Measurements from ENCODE around the gene TGFBR2. TPM values are rescaled to one million over a fixed set of nuclear protein-coding genes. Genes with fewer than 3 reads are reported as not detected.

Gene TGFBR2
- total and polyA plus RNA-seq, 2 experiments from 2014 or later: 4.7 to 13.0 TPM

DNA sequence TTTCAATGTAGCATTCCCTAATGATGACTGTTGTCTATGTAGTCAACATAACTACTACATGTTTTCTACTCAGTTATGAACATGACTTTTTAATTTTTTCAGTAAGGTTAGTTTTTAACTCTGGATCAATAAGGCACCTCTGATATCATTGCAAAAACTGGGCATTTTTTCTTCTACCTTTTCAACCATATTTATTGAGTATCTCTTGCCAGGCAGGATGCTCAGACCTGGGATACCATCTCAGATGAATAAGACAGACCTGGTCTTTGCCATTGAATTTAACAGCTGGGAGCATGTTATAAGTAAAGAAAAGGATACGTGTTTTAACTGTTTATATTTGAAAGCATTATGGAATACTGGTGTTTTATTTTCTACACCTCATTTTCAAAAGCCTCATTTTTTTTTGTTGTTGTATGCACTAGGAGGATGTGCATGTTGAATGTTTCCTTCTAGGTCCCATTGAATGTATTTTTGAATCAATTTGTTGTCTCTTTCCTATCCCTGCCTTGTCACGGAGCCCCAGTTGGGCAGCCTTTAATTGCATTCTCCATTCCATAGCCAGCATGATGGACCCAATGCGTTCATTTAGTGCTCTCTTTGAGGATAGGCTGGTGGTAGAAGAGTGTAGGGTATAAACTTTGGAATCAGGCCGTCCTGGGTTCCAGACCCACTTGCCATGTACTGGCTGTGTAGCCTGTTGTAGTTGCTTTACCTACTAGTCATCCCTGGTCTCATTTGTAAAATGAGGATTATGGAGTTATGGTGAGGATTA, 3.7 kb downstream of the TGFBR2 start (continued):
- TF ChIP-seq, protein P1, sequence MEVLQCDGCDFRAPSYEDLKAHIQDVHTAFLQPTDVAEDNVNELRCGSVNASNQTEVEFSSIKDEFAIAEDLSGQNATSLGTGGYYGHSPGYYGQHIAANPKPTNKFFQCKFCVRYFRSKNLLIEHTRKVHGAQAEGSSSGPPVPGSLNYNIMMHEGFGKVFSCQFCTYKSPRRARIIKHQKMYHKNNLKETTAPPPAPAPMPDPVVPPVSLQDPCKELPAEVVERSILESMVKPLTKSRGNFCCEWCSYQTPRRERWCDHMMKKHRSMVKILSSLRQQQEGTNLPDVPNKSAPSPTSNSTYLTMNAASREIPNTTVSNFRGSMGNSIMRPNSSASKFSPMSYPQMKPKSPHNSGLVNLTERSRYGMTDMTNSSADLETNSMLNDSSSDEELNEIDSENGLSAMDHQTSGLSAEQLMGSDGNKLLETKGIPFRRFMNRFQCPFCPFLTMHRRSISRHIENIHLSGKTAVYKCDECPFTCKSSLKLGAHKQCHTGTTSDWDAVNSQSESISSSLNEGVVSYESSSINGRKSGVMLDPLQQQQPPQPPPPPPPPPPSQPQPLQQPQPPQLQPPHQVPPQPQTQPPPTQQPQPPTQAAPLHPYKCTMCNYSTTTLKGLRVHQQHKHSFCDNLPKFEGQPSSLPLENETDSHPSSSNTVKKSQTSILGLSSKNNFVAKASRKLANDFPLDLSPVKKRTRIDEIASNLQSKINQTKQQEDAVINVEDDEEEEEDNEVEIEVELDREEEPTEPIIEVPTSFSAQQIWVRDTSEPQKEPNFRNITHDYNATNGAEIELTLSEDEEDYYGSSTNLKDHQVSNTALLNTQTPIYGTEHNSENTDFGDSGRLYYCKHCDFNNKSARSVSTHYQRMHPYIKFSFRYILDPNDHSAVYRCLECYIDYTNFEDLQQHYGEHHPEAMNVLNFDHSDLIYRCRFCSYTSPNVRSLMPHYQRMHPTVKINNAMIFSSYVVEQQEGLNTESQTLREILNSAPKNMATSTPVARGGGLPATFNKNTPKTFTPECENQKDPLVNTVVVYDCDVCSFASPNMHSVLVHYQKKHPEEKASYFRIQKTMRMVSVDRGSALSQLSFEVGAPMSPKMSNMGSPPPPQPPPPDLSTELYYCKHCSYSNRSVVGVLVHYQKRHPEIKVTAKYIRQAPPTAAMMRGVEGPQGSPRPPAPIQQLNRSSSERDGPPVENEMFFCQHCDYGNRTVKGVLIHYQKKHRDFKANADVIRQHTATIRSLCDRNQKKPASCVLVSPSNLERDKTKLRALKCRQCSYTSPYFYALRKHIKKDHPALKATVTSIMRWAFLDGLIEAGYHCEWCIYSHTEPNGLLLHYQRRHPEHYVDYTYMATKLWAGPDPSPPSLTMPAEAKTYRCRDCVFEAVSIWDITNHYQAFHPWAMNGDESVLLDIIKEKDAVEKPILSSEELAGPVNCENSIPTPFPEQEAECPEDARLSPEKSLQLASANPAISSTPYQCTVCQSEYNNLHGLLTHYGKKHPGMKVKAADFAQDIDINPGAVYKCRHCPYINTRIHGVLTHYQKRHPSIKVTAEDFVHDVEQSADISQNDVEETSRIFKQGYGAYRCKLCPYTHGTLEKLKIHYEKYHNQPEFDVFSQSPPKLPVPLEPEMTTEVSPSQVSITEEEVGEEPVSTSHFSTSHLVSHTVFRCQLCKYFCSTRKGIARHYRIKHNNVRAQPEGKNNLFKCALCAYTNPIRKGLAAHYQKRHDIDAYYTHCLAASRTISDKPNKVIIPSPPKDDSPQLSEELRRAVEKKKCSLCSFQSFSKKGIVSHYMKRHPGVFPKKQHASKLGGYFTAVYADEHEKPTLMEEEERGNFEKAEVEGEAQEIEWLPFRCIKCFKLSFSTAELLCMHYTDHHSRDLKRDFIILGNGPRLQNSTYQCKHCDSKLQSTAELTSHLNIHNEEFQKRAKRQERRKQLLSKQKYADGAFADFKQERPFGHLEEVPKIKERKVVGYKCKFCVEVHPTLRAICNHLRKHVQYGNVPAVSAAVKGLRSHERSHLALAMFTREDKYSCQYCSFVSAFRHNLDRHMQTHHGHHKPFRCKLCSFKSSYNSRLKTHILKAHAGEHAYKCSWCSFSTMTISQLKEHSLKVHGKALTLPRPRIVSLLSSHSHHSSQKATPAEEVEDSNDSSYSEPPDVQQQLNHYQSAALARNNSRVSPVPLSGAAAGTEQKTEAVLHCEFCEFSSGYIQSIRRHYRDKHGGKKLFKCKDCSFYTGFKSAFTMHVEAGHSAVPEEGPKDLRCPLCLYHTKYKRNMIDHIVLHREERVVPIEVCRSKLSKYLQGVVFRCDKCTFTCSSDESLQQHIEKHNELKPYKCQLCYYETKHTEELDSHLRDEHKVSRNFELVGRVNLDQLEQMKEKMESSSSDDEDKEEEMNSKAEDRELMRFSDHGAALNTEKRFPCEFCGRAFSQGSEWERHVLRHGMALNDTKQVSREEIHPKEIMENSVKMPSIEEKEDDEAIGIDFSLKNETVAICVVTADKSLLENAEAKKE (CRISPR knock-in tag; IDR thresholded peaks at IDR 0.05): no peak

DNA sequence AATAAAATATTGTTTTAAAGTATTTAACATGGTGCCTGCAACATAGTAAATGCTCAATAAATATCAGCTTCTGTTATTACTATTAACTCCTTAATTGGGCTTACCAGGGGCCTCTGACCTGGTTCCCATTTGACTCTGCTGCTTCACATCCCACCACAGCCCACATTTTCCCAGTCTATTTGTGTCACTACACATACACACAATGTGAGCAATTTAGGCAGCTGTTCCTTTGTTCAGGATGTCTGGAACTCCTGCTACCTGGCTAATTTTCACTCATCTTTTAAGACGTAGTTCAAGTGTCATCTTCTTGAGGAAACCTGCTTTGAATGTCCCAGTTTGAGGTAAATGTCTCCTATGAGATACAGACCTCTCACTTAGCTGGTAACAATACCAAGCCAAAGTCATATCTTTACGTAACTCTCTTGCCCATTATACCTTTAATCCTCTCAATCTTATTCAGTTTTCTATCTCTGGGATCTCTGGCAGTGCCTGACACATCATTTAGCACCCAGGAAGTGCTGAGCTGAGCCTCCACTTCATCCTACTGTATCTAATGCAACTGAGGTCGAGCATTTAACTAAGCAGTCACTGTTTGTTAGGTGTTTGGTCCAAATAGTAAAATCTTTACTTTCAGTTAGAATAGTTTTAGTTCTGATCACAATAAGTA, 4.4 kb downstream of the TGFBR2 start:
- Histone ChIP-seq H3K4me3 (no peak overlapping the region), H3F3A (replicated peaks; ENCODE audit: low read depth) (no peaks in the 10 kb centered on the region), H3K4me1 (ENCODE audit: insufficient read depth) (peaks cover 34% of the 10 kb centered on the region), H3K4me2 (no peak overlapping the region), H3K79me2 (replicated peaks; ENCODE audit: insufficient read depth) (peaks cover 86% of the 10 kb centered on the region), H3K27me3 (ENCODE audit: insufficient read depth) (no peaks in the 10 kb centered on the region), H3K36me3 (ENCODE audit: insufficient read depth) (no peaks in the 10 kb centered on the region), H3K9me2 (ENCODE audit: insufficient read depth) (no peaks in the 10 kb centered on the region), H2AFZ (no peak overlapping the region), H3K27ac (ENCODE audit: low read depth) (no peak overlapping the region), H4K20me1 (replicated peaks; ENCODE audit: insufficient read depth) (peaks cover 11% of the 10 kb centered on the region)
- peaks cover 5% of the 10 kb centered on the region for H3K27me3 Mint-ChIP-seq (ENCODE audit: insufficient read depth, low read depth, poor library complexity)
- H3K4me3 Mint-ChIP-seq: no peak overlapping the region
- DNase-seq (ENCODE audit: low spot score) (no peak), ATAC-seq (no peak)
- H3K9me3 Mint-ChIP-seq: no peaks in the 10 kb centered on the region
- H3K36me3 Mint-ChIP-seq (ENCODE audit: low read depth): no peaks in the 10 kb centered on the region
- peaks cover 39% of the 10 kb centered on the region for H3K4me1 Mint-ChIP-seq
- H3K27ac Mint-ChIP-seq: no peak overlapping the region
- TF ChIP-seq, protein P2, sequence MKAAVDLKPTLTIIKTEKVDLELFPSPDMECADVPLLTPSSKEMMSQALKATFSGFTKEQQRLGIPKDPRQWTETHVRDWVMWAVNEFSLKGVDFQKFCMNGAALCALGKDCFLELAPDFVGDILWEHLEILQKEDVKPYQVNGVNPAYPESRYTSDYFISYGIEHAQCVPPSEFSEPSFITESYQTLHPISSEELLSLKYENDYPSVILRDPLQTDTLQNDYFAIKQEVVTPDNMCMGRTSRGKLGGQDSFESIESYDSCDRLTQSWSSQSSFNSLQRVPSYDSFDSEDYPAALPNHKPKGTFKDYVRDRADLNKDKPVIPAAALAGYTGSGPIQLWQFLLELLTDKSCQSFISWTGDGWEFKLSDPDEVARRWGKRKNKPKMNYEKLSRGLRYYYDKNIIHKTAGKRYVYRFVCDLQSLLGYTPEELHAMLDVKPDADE (IDR thresholded peaks at IDR 0.05): no peak
- no peak for TF ChIP-seq EZH2phosphoT487 (IDR thresholded peaks at IDR 0.05; ENCODE audit: unreplicated experiment)
- TF ChIP-seq, protein P1 (CRISPR knock-in tag; IDR thresholded peaks at IDR 0.05): no peak
- TF ChIP-seq JUNB (IDR thresholded peaks at IDR 0.05; ENCODE audit: unreplicated experiment): no peak
- TF ChIP-seq STAT1 (IDR thresholded peaks at IDR 0.05; ENCODE audit: unreplicated experiment): no peak

All from GM23338 (cell line).